GM19035 (cell line): ENCODE data around the gene PCOLCE2.
"Not testable (repeated sequence)": the region's sequence is repeated elsewhere in the genome, so short reads cannot be mapped to it uniquely, and the experiment has no call there.

Source experiments
- ATAC-seq: cut with Tn5 transposase; IDR thresholded peaks from one replicate; pipeline ENCODE4 v1.9.1; 2021; ENCODE audit not compliant: unreplicated experiment

PCOLCE2 gene

GRCh38 chr3:142902356-142902755, 13.5 kb upstream of the PCOLCE2 start:
- ATAC-seq, result no peak

- no peak for ATAC-seq
Measured at GRCh38 chr3:142898346-142899213, 9.7 kb upstream of the PCOLCE2 start.

- ATAC-seq, result no peak
Measured at GRCh38 chr3:142897807-142898206, 8.9 kb upstream of the PCOLCE2 start.

- no peak for ATAC-seq
Measured at GRCh38 chr3:142896996-142897395, 8.1 kb upstream of the PCOLCE2 start.

- no peak for ATAC-seq
Measured at GRCh38 chr3:142896201-142896755, 7.4 kb upstream of the PCOLCE2 start.

- no peak for ATAC-seq
Measured at GRCh38 chr3:142894493-142894892, 5.6 kb upstream of the PCOLCE2 start.

- no peak for ATAC-seq
Measured at GRCh38 chr3:142892714-142893113, 3.8 kb upstream of the PCOLCE2 start.

GRCh38 chr3:142890592-142890991, 1.7 kb upstream of the PCOLCE2 start:
- no peak for ATAC-seq

- ATAC-seq, result no peak
Measured at GRCh38 chr3:142889212-142890014, 530 bp upstream of the PCOLCE2 start.

- no peak for ATAC-seq
Measured at GRCh38 chr3:142888099-142888480, 793 bp downstream of the PCOLCE2 start.

GRCh38 chr3:142886940-142887339, 1.9 kb downstream of the PCOLCE2 start:
- ATAC-seq, result no peak

- ATAC-seq, result no peak
Measured at GRCh38 chr3:142886021-142886420, 2.9 kb downstream of the PCOLCE2 start.

- no peak for ATAC-seq
Measured at GRCh38 chr3:142884531-142884930, 4.4 kb downstream of the PCOLCE2 start.

GRCh38 chr3:142883534-142883933, 5.3 kb downstream of the PCOLCE2 start:
- not testable (repeated sequence) for ATAC-seq

- no peak for ATAC-seq
Measured at GRCh38 chr3:142881445-142882224, 7.2 kb downstream of the PCOLCE2 start.

GRCh38 chr3:142878649-142879300, 10.1 kb downstream of the PCOLCE2 start:
- no peak for ATAC-seq

- ATAC-seq, result no peak
Measured at GRCh38 chr3:142876417-142876816, 12.5 kb downstream of the PCOLCE2 start.

GRCh38 chr3:142875583-142876207, 13.2 kb downstream of the PCOLCE2 start:
- no peak for ATAC-seq

- ATAC-seq, result no peak
Measured at GRCh38 chr3:142875099-142875498, 13.8 kb downstream of the PCOLCE2 start.

GRCh38 chr3:142868382-142868781, 20.5 kb downstream of the PCOLCE2 start:
- not testable (repeated sequence) for ATAC-seq
